Suprapubic skin (tissue), 3 donors: ENCODE results near the gene ALPL.

Experiments
- POLR2AphosphoS5 ChIP-seq, 3 donors: sonication (generic); formaldehyde crosslinking; IDR thresholded peaks; one replicate each; pipeline ENCODE4 v1.6.1; 2017; ENCODE audit warnings: antibody characterized with exemption in 3 of 3
- TF ChIP-seq, protein P1 (sequence below), 2 donors: fragments of 200-600 bp in 1 of 2; fragments of 450-650 bp in 1 of 2; sonication (generic) in 1 of 2; IDR thresholded peaks; one replicate each; pipeline ENCODE4 v1.5.1; 2016 to 2019; ENCODE audit warnings: antibody characterized with exemption in 2 of 2, mild to moderate bottlenecking in 1 of 2, moderate library complexity in 1 of 2

DNA sequence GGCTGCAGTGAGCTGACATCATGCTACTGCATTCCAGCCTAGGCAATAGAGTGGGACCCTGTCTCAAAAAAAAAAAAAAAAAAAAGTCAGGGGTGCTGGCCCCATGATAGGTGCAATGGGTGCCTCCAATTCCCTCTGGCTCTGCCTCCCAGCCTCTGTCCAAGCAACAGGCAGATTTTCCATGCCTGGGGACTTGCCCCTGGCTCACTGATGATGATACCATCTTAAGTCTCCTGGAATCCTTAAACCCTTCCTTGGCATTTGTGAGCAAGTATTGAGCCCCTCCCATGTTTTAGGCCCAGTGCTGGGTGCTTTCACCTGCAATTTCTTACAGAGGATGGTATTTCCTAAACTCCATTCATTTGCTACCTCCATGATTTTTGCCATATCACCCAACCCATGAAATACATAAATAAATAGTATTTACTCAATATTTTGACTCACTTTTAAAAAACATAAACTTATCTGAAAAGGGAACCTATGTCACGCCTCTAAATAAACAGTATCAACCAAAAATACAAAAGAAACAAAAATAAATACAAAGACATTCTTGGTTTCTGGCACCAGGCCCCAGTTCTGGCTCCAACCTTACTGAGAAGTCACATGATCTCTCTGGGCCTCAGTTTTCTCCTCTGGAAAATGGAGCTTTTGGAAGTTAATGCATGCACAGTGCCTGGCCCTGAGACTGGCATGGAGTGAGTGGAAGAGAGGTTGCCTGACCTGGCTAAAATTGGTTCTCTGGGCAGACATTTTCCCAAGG is 1.5 kb upstream of the ALPL start:
- TF ChIP-seq, protein P1, sequence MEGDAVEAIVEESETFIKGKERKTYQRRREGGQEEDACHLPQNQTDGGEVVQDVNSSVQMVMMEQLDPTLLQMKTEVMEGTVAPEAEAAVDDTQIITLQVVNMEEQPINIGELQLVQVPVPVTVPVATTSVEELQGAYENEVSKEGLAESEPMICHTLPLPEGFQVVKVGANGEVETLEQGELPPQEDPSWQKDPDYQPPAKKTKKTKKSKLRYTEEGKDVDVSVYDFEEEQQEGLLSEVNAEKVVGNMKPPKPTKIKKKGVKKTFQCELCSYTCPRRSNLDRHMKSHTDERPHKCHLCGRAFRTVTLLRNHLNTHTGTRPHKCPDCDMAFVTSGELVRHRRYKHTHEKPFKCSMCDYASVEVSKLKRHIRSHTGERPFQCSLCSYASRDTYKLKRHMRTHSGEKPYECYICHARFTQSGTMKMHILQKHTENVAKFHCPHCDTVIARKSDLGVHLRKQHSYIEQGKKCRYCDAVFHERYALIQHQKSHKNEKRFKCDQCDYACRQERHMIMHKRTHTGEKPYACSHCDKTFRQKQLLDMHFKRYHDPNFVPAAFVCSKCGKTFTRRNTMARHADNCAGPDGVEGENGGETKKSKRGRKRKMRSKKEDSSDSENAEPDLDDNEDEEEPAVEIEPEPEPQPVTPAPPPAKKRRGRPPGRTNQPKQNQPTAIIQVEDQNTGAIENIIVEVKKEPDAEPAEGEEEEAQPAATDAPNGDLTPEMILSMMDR (IDR thresholded peaks at IDR 0.05): no peak
- TF ChIP-seq POLR2AphosphoS5 (IDR thresholded peaks at IDR 0.05): no peak
